CD4-positive, alpha-beta T cell treated with Interleukin-4 for 4 hours (primary cell): ENCODE results near the gene WDR18.

ENCODE experiments used
- DNase-seq: peaks from one replicate; pipeline ENCODE4 v3.0.0-alpha.2; 2020

WDR18 gene

GRCh38 chr19:966485-967088 lies 17.6 kb upstream of the WDR18 start:
- DNase-seq, result no peak

GRCh38 chr19:970695-971094 lies 13.4 kb upstream of the WDR18 start:
- no peak for DNase-seq

- DNase-seq, result no peak
Observed at GRCh38 chr19:971795-972194, 12.3 kb upstream of the WDR18 start.

- no peak for DNase-seq
Observed at GRCh38 chr19:972281-972680, 11.9 kb upstream of the WDR18 start.

GRCh38 chr19:973726-974563 lies 10.2 kb upstream of the WDR18 start:
- DNase-seq, result no peak

DNA sequence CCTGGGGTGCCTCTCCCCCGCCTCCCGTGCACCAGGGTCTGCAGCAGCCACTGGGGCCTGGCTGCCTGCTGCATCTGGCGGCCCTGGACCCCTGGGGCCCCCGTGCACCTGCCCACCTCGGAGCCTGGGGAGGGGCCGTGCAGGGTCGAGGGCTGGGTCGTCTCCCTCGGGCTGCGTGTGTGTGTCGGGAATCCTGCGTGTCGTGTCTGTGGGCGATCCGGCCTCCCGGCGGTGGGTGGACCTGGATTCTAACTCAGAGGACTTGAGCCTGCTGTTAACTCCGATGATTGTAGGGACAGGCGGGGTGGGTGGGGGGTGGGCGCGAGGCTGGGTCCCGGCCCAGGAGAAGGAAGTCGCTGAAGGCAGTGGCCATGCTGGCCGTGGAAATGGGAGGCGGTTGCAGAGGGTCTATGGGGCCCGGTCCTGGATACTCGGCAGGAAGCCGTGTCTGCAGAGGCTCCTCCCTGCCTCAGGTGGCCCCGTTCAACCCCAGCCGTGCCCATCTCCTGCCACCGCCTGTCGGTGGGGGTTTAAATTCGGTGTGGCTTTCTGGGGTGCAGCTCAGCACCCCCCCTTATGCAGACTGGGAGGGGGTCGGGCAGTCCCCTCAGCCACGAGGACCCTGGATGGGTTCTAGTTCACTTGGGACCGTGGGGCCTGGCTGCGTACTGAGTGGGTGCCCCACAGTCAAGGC lies 9.4 kb upstream of the WDR18 start:
- no peak for DNase-seq

GRCh38 chr19:976476-976875 lies 7.7 kb upstream of the WDR18 start:
- DNase-seq, result no peak

- DNase-seq, result no peak
Observed at GRCh38 chr19:977058-977464, 7.1 kb upstream of the WDR18 start.

- no peak for DNase-seq
Observed at GRCh38 chr19:979318-979741, 4.8 kb upstream of the WDR18 start.

- no peak for DNase-seq
Observed at GRCh38 chr19:980133-980998, 3.8 kb upstream of the WDR18 start.

- peak; percentile 46 for DNase-seq
Observed at GRCh38 chr19:982567-983170, 1.5 kb upstream of the WDR18 start.

- no peak for DNase-seq
Observed at GRCh38 chr19:986083-986482, 1.9 kb downstream of the WDR18 start.

GRCh38 chr19:988081-988480 lies 3.9 kb downstream of the WDR18 start:
- DNase-seq, result no peak

- DNase-seq, result no peak
Observed at GRCh38 chr19:988510-988909, 4.4 kb downstream of the WDR18 start.

DNA sequence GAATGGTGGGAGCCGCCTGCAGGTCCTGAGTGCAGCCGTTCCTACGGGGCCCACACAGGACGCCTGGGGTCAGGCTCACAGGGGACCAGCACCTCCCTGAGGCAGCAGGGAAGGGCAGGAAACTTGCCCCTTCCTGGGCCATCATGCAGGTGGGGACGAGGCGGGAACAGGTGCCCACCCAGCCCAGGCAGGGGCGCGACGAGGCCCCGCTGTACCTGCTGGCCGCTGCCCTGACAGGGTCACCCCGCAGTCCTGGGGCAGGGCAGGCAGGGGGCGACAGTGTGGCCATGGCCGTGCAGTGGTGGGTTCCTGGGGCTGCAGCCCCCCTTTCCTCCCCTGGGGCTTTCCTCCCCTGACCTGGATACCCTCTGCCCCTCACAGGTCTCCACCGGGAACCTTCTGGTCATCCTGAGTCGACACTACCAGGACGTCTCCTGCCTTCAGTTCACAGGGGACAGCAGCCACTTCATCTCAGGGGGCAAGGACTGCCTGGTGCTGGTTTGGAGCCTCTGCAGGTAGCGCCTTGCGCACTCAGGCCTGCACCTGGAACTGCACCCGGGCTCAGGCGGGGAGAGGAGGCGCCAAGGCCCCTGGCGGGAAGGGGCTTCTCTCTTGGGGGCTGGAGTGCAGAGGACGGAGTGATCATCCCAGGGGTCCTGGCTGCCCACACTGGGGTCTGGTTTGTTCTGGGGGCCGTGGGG lies 5.4 kb downstream of the WDR18 start:
- no peak for DNase-seq

GRCh38 chr19:990119-990571 lies 6.0 kb downstream of the WDR18 start:
- no peak for DNase-seq

GRCh38 chr19:990746-991145 lies 6.6 kb downstream of the WDR18 start:
- no peak for DNase-seq

GRCh38 chr19:991174-991931 lies 7.2 kb downstream of the WDR18 start:
- peak; percentile 1 for DNase-seq

GRCh38 chr19:991932-992669 lies 8.0 kb downstream of the WDR18 start:
- DNase-seq, result no peak

DNA sequence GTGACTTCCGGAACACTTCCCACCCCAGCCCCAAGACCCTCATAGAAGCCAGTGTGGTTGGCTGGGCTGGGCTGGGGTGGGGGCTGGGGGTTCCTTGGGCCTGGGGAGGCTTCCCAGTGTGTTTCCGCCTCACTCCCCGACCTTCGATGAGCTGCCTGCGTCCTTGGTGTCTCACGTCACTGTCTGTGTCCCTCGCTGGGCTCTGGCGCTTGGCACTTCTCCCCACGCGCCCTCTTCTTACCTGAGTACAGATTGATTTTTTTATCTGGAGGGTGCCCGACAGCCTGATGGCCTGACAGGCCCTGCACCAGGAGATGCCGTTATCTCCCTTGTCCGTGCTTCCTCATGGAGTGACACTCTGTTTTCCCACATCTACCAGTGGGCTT lies 8.5 kb downstream of the WDR18 start:
- DNase-seq, result no peak
